Neural crest cell (in vitro differentiated cells): ENCODE data around the gene APMAP. TPM values are rescaled to one million over a fixed set of nuclear protein-coding genes. Genes with fewer than 3 reads are reported as not detected.
A peak's percentile ranks its signal among the peaks of the same experiment; 100 is the strongest.
"Not testable (repeated sequence)": the region's sequence is repeated elsewhere in the genome, so short reads cannot be mapped to it uniquely, and the experiment has no call there.

Experiments
- DNase-seq: peaks from one replicate; pipeline ENCODE4 v3.0.0; 2021; ENCODE audit warnings: low read depth, mixed read lengths, low spot score
- H3K27ac Mint-ChIP-seq: one replicate; pipeline ENCODE4 v1.8.0; 2021; ENCODE audit warnings: mild to moderate bottlenecking, mixed read lengths; ENCODE audit not compliant: unreplicated experiment
- H3K27me3 Mint-ChIP-seq: 2 replicates; pipeline ENCODE4 v1.8.0; 2021; ENCODE audit warnings: low read depth, mild to moderate bottlenecking, mixed read lengths
- H3K36me3 Mint-ChIP-seq: 2 replicates; pipeline ENCODE4 v1.8.0; 2021; ENCODE audit warnings: low read depth, mild to moderate bottlenecking, mixed read lengths
- H3K4me1 Mint-ChIP-seq: 2 replicates; pipeline ENCODE4 v1.8.0; 2021; ENCODE audit warnings: mixed read lengths
- H3K4me3 Mint-ChIP-seq: one replicate; pipeline ENCODE4 v1.8.0; 2021; ENCODE audit warnings: mild to moderate bottlenecking, mixed read lengths
- H3K9me3 Mint-ChIP-seq: 2 replicates; pipeline ENCODE4 v1.8.0; 2021; ENCODE audit warnings: mixed read lengths
- CTCF ChIP-seq: fragments of 200-600 bp; sonication (generic); conservative IDR thresholded peaks from 2 replicates; pipeline ENCODE4 v1.5.0; 2021; ENCODE audit warnings: antibody characterized with exemption, mild to moderate bottlenecking
- total RNA-seq: library from RNA; stranded (reverse); gene quantifications from 2 replicates; pipeline ENCODE4 v1.2.1, GENCODE V29; 2021

APMAP gene
- total RNA-seq, 1 donor from 2014 or later = 88.6 TPM

- Mint-ChIP-seq H3K36me3 (no peaks in the 10 kb centered on the region), H3K4me1 (no peaks in the 10 kb centered on the region), H3K4me3 (no peak overlapping the region), H3K27ac (no peak overlapping the region), H3K9me3 (peaks cover 4% of the 10 kb centered on the region), H3K27me3 (no peaks in the 10 kb centered on the region)
- TF ChIP-seq CTCF = no peak
- DNase-seq = no peak
Observed at GRCh38 chr20:25006431-25007167, 14.0 kb upstream of the APMAP start.

GRCh38 chr20:25005661-25006060 is 13.1 kb upstream of the APMAP start:
- Mint-ChIP-seq H3K4me1 (no peaks in the 10 kb centered on the region), H3K27ac (peak overlapping the region; percentile 57), H3K27me3 (no peaks in the 10 kb centered on the region), H3K36me3 (no peaks in the 10 kb centered on the region), H3K9me3 (peaks cover 4% of the 10 kb centered on the region), H3K4me3 (no peak overlapping the region)
- no peak for TF ChIP-seq CTCF
- no peak for DNase-seq

- peaks cover 3% of the 10 kb centered on the region for H3K27me3 Mint-ChIP-seq
- peaks cover 4% of the 10 kb centered on the region for H3K9me3 Mint-ChIP-seq
- H3K4me1 Mint-ChIP-seq = no peaks in the 10 kb centered on the region
- no peak for TF ChIP-seq CTCF
- H3K4me3 Mint-ChIP-seq = no peak overlapping the region
- no peaks in the 10 kb centered on the region for H3K36me3 Mint-ChIP-seq
- DNase-seq = no peak
- no peak overlapping the region for H3K27ac Mint-ChIP-seq
Observed at GRCh38 chr20:25005220-25005619, 12.7 kb upstream of the APMAP start.

- H3K4me3 Mint-ChIP-seq = no peak overlapping the region
- no peak overlapping the region for H3K27ac Mint-ChIP-seq
- no peak for DNase-seq
- no peaks in the 10 kb centered on the region for H3K4me1 Mint-ChIP-seq
- H3K36me3 Mint-ChIP-seq = no peaks in the 10 kb centered on the region
- no peak for TF ChIP-seq CTCF
- H3K27me3 Mint-ChIP-seq = peaks cover 17% of the 10 kb centered on the region
- peaks cover 4% of the 10 kb centered on the region for H3K9me3 Mint-ChIP-seq
Observed at GRCh38 chr20:25003002-25003401, 10.5 kb upstream of the APMAP start.

GRCh38 chr20:25001323-25001722 is 8.8 kb upstream of the APMAP start:
- H3K4me3 Mint-ChIP-seq, H3K36me3 Mint-ChIP-seq, DNase-seq, H3K27ac Mint-ChIP-seq, H3K4me1 Mint-ChIP-seq, H3K9me3 Mint-ChIP-seq: not testable (repeated sequence)
- H3K27me3 Mint-ChIP-seq = peaks cover 24% of the 10 kb centered on the region

GRCh38 chr20:25000268-25000801 is 7.8 kb upstream of the APMAP start:
- H3K9me3 Mint-ChIP-seq = peaks cover 4% of the 10 kb centered on the region
- no peak for TF ChIP-seq CTCF
- DNase-seq = no peak
- H3K4me1 Mint-ChIP-seq = peaks cover under 1% of the 10 kb centered on the region
- peaks cover 24% of the 10 kb centered on the region for H3K27me3 Mint-ChIP-seq
- H3K27ac Mint-ChIP-seq = no peak overlapping the region
- H3K36me3 Mint-ChIP-seq = no peaks in the 10 kb centered on the region
- no peak overlapping the region for H3K4me3 Mint-ChIP-seq
